IPS-15b (cell line): Measurements from ENCODE around the gene SOX4.

Experiments
- H3K27me3 ChIP-seq: one replicate; pipeline ENCODE4 v1.6.1; 2013; ENCODE audit warnings: low read length; ENCODE audit not compliant: control insufficient read depth, insufficient read depth
- H3K36me3 ChIP-seq: one replicate; pipeline ENCODE4 v1.6.1; 2013; ENCODE audit warnings: low read length; ENCODE audit not compliant: control insufficient read depth, insufficient read depth
- H3K4me1 ChIP-seq: one replicate; pipeline ENCODE4 v1.6.1; 2013; ENCODE audit warnings: mild to moderate bottlenecking, low read length; ENCODE audit not compliant: control insufficient read depth, insufficient read depth
- H3K4me3 ChIP-seq: one replicate; pipeline ENCODE4 v1.5.1; 2013; ENCODE audit warnings: low read depth, low read length
- H3K9ac ChIP-seq: one replicate; pipeline ENCODE4 v1.6.1; 2013; ENCODE audit warnings: low read depth, mild to moderate bottlenecking, low read length
- H3K9me3 ChIP-seq: one replicate; pipeline ENCODE4 v1.6.1; 2013; ENCODE audit warnings: mild to moderate bottlenecking, low read length; ENCODE audit not compliant: control insufficient read depth, insufficient read depth

SOX4 gene

GRCh38 chr6:21605166-21605565 lies 11.6 kb downstream of the SOX4 start:
- H3K9ac ChIP-seq, result no peak overlapping the region
- H3K27me3 ChIP-seq, result no peaks in the 10 kb centered on the region
- peaks cover 8% of the 10 kb centered on the region for H3K4me1 ChIP-seq
- no peaks in the 10 kb centered on the region for H3K36me3 ChIP-seq
- H3K4me3 ChIP-seq, result no peak overlapping the region
- no peaks in the 10 kb centered on the region for H3K9me3 ChIP-seq

GRCh38 chr6:21608601-21609000 lies 15.1 kb downstream of the SOX4 start:
- Histone ChIP-seq H3K9ac (no peak overlapping the region), H3K4me1 (no peaks in the 10 kb centered on the region), H3K36me3 (no peaks in the 10 kb centered on the region), H3K9me3 (no peaks in the 10 kb centered on the region), H3K27me3 (no peaks in the 10 kb centered on the region), H3K4me3 (no peak overlapping the region)

GRCh38 chr6:21609881-21610329 lies 16.4 kb downstream of the SOX4 start:
- Histone ChIP-seq H3K4me3 (no peak overlapping the region), H3K9me3 (no peaks in the 10 kb centered on the region), H3K36me3 (no peaks in the 10 kb centered on the region), H3K27me3 (no peaks in the 10 kb centered on the region), H3K9ac (no peak overlapping the region), H3K4me1 (no peaks in the 10 kb centered on the region)

GRCh38 chr6:21610341-21610740 lies 16.8 kb downstream of the SOX4 start:
- Histone ChIP-seq H3K4me1 (no peaks in the 10 kb centered on the region), H3K36me3 (no peaks in the 10 kb centered on the region), H3K9ac (no peak overlapping the region), H3K27me3 (no peaks in the 10 kb centered on the region), H3K4me3 (no peak overlapping the region), H3K9me3 (no peaks in the 10 kb centered on the region)

GRCh38 chr6:21611485-21611884 lies 17.9 kb downstream of the SOX4 start:
- no peaks in the 10 kb centered on the region for H3K27me3 ChIP-seq
- no peak overlapping the region for H3K4me3 ChIP-seq
- no peaks in the 10 kb centered on the region for H3K9me3 ChIP-seq
- H3K9ac ChIP-seq, result no peak overlapping the region
- no peaks in the 10 kb centered on the region for H3K4me1 ChIP-seq
- H3K36me3 ChIP-seq, result no peaks in the 10 kb centered on the region

- Histone ChIP-seq H3K4me1 (no peaks in the 10 kb centered on the region), H3K27me3 (no peaks in the 10 kb centered on the region), H3K4me3 (no peak overlapping the region), H3K9ac (no peak overlapping the region), H3K36me3 (no peaks in the 10 kb centered on the region), H3K9me3 (no peaks in the 10 kb centered on the region)
Measured at GRCh38 chr6:21612067-21612745, 18.7 kb downstream of the SOX4 start.

GRCh38 chr6:21613809-21614208 lies 20.3 kb downstream of the SOX4 start:
- Histone ChIP-seq H3K36me3 (no peaks in the 10 kb centered on the region), H3K4me1 (no peaks in the 10 kb centered on the region), H3K9me3 (no peaks in the 10 kb centered on the region), H3K27me3 (no peaks in the 10 kb centered on the region), H3K9ac (no peak overlapping the region), H3K4me3 (no peak overlapping the region)

- H3K27me3 ChIP-seq, result no peaks in the 10 kb centered on the region
- H3K9ac ChIP-seq, result no peak overlapping the region
- H3K4me3 ChIP-seq, result no peak overlapping the region
- no peaks in the 10 kb centered on the region for H3K4me1 ChIP-seq
- no peaks in the 10 kb centered on the region for H3K9me3 ChIP-seq
- no peaks in the 10 kb centered on the region for H3K36me3 ChIP-seq
Measured at GRCh38 chr6:21614226-21614625, 20.7 kb downstream of the SOX4 start.

- Histone ChIP-seq H3K4me3 (no peak overlapping the region), H3K9ac (no peak overlapping the region), H3K36me3 (no peaks in the 10 kb centered on the region), H3K27me3 (no peaks in the 10 kb centered on the region), H3K4me1 (no peaks in the 10 kb centered on the region), H3K9me3 (no peaks in the 10 kb centered on the region)
Measured at GRCh38 chr6:21615504-21615903, 22.0 kb downstream of the SOX4 start.

GRCh38 chr6:21616005-21616404 lies 22.5 kb downstream of the SOX4 start:
- Histone ChIP-seq H3K27me3 (no peaks in the 10 kb centered on the region), H3K9ac (no peak overlapping the region), H3K9me3 (no peaks in the 10 kb centered on the region), H3K4me1 (no peaks in the 10 kb centered on the region), H3K36me3 (no peaks in the 10 kb centered on the region), H3K4me3 (no peak overlapping the region)

- H3K4me3 ChIP-seq, result no peak overlapping the region
- H3K36me3 ChIP-seq, result no peaks in the 10 kb centered on the region
- no peaks in the 10 kb centered on the region for H3K4me1 ChIP-seq
- H3K9ac ChIP-seq, result no peak overlapping the region
- H3K9me3 ChIP-seq, result no peaks in the 10 kb centered on the region
- no peaks in the 10 kb centered on the region for H3K27me3 ChIP-seq
Measured at GRCh38 chr6:21625642-21626041, 32.1 kb downstream of the SOX4 start.

- no peak overlapping the region for H3K4me3 ChIP-seq
- H3K27me3 ChIP-seq, result no peaks in the 10 kb centered on the region
- H3K36me3 ChIP-seq, result no peaks in the 10 kb centered on the region
Measured at GRCh38 chr6:21626756-21627155, 33.2 kb downstream of the SOX4 start.

More at GRCh38 chr6:21626756-21627155, 33.2 kb downstream of the SOX4 start:
- no peak overlapping the region for H3K9ac ChIP-seq
- H3K4me1 ChIP-seq, result no peaks in the 10 kb centered on the region
- no peaks in the 10 kb centered on the region for H3K9me3 ChIP-seq
